ENCODE data around the gene PLXDC2. TPM values are rescaled to one million over a fixed set of nuclear protein-coding genes. Genes with fewer than 3 reads are reported as not detected.

The PLXDC2 gene
- total and polyA plus RNA-seq, 2 experiments from 2014 or later: 39.9 to 52.2 TPM

- Histone ChIP-seq H3K27ac (no peak overlapping the region), H3K4me3 (no peak overlapping the region), H3K9me2 (replicated peaks; ENCODE audit: insufficient read depth) (no peaks in the 10 kb centered on the region), H3K27me3 (no peaks in the 10 kb centered on the region), H3K4me2 (no peak overlapping the region), H3K9me3 (ENCODE audit: low read depth) (no peaks in the 10 kb centered on the region), H3K4me1 (ENCODE audit: insufficient read depth) (no peaks in the 10 kb centered on the region), H3K36me3 (replicated peaks; ENCODE audit: insufficient read depth, low read depth) (no peaks in the 10 kb centered on the region), H4K20me1 (ENCODE audit: insufficient read depth, poor library complexity, severe bottlenecking) (no peaks in the 10 kb centered on the region), H2AFZ (no peak overlapping the region), H3K79me2 (no peaks in the 10 kb centered on the region)
- 92% methylated on average over 5 of the region's 5 CpGs for WGBS (ENCODE audit: low lambda C conversion rate, missing lambda C conversion rate)
- TF ChIP-seq EZH2 (IDR thresholded peaks at IDR 0.05; ENCODE audit: borderline replicate concordance): no peak
- TF ChIP-seq, protein P1, sequence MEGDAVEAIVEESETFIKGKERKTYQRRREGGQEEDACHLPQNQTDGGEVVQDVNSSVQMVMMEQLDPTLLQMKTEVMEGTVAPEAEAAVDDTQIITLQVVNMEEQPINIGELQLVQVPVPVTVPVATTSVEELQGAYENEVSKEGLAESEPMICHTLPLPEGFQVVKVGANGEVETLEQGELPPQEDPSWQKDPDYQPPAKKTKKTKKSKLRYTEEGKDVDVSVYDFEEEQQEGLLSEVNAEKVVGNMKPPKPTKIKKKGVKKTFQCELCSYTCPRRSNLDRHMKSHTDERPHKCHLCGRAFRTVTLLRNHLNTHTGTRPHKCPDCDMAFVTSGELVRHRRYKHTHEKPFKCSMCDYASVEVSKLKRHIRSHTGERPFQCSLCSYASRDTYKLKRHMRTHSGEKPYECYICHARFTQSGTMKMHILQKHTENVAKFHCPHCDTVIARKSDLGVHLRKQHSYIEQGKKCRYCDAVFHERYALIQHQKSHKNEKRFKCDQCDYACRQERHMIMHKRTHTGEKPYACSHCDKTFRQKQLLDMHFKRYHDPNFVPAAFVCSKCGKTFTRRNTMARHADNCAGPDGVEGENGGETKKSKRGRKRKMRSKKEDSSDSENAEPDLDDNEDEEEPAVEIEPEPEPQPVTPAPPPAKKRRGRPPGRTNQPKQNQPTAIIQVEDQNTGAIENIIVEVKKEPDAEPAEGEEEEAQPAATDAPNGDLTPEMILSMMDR (IDR thresholded peaks at IDR 0.05; ENCODE audit: poor library complexity): no peak
- no peak for TF ChIP-seq EZH2phosphoT487 (IDR thresholded peaks at IDR 0.05; ENCODE audit: low read depth, severe bottlenecking, unreplicated experiment)
- no peak for DNase-seq (ENCODE audit: low spot score)
These were observed 275.5 kb downstream of the PLXDC2 start for GRCh38 chr10:20091698-20092097.

- no peaks in the 10 kb centered on the region for H3K9me3 ChIP-seq (ENCODE audit: low read depth)
- no peak overlapping the region for H3K27ac ChIP-seq
- no peaks in the 10 kb centered on the region for H3K79me2 ChIP-seq
- H3K4me1 ChIP-seq (ENCODE audit: insufficient read depth): no peaks in the 10 kb centered on the region
- H3K4me2 ChIP-seq: no peak overlapping the region
- WGBS (ENCODE audit: low lambda C conversion rate, missing lambda C conversion rate): 97% methylated on average over 5 of the region's 5 CpGs
- no peaks in the 10 kb centered on the region for H3K27me3 ChIP-seq
- no peak overlapping the region for H2AFZ ChIP-seq
- H3K36me3 ChIP-seq (replicated peaks; ENCODE audit: insufficient read depth, low read depth): no peaks in the 10 kb centered on the region
- no peak for DNase-seq (ENCODE audit: low spot score)
- no peaks in the 10 kb centered on the region for H4K20me1 ChIP-seq (ENCODE audit: insufficient read depth, poor library complexity, severe bottlenecking)
- H3K9me2 ChIP-seq (replicated peaks; ENCODE audit: insufficient read depth): no peaks in the 10 kb centered on the region
- TF ChIP-seq, protein P1 (IDR thresholded peaks at IDR 0.05; ENCODE audit: poor library complexity): no peak
- TF ChIP-seq EZH2phosphoT487 (IDR thresholded peaks at IDR 0.05; ENCODE audit: low read depth, severe bottlenecking, unreplicated experiment) (no peak), EZH2 (IDR thresholded peaks at IDR 0.05; ENCODE audit: borderline replicate concordance) (no peak)
- H3K4me3 ChIP-seq: no peak overlapping the region
These were observed 277.4 kb downstream of the PLXDC2 start for GRCh38 chr10:20093600-20093999.

DNA sequence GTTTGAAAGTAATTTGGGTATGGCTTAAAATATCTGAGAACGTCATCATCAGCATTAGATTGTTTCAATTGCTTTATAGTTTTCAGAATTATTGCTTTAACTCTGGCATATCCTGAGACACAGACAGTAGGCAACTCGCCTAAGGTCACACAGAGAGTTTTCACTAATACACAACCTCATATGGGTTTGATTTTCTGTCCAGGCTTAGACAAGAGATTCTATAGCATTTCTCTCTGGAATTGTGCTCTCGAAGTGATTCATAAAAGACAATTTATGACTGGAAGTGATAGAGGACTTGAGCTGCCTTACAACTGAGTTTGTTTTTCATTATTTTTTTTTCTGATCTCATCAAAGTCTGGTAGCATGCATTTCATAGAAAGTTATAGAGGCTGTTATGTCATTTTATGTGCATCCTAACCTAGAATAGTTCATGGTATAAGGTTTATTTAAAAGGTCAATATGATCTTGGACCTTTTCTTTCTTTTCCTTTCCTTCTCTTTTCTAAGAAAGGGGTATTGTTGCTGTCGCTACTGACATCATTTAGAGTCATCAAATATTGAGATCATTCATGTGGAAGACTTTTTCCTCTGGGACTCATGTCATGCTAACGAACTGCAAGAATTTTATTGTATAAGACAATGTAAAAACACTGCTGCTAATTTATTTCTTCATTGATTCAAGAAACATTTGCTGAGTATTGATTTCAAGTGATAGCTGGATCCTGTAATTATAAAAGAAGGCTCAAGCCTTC is 278.2 kb downstream of the PLXDC2 start:
- H3K36me3 ChIP-seq (replicated peaks; ENCODE audit: insufficient read depth, low read depth): no peaks in the 10 kb centered on the region
- H4K20me1 ChIP-seq (ENCODE audit: insufficient read depth, poor library complexity, severe bottlenecking): no peaks in the 10 kb centered on the region
- H3K27me3 ChIP-seq: no peaks in the 10 kb centered on the region
- no peaks in the 10 kb centered on the region for H3K4me1 ChIP-seq (ENCODE audit: insufficient read depth)
- 76% methylated on average over 5 of the region's 5 CpGs for WGBS (ENCODE audit: low lambda C conversion rate, missing lambda C conversion rate)
- H3K9me2 ChIP-seq (replicated peaks; ENCODE audit: insufficient read depth): no peaks in the 10 kb centered on the region
- no peak overlapping the region for H3K27ac ChIP-seq
- no peak for TF ChIP-seq EZH2phosphoT487 (IDR thresholded peaks at IDR 0.05; ENCODE audit: low read depth, severe bottlenecking, unreplicated experiment)
- TF ChIP-seq EZH2 (IDR thresholded peaks at IDR 0.05; ENCODE audit: borderline replicate concordance): no peak
- TF ChIP-seq, protein P1 (IDR thresholded peaks at IDR 0.05; ENCODE audit: poor library complexity): no peak
- H3K4me2 ChIP-seq: no peak overlapping the region
- no peak for DNase-seq (ENCODE audit: low spot score)
- no peaks in the 10 kb centered on the region for H3K79me2 ChIP-seq
- H2AFZ ChIP-seq: no peak overlapping the region
- H3K4me3 ChIP-seq: no peak overlapping the region
- no peaks in the 10 kb centered on the region for H3K9me3 ChIP-seq (ENCODE audit: low read depth)

Data from hepatocyte (in vitro differentiated cells).